ENCODE data around the gene LRRC45. TPM values are rescaled to one million over a fixed set of nuclear protein-coding genes. Genes with fewer than 3 reads are reported as not detected.

Gene LRRC45
- total and polyA plus RNA-seq, 2 experiments from 2014 or later, result 16.1 to 40.7 TPM

DNA sequence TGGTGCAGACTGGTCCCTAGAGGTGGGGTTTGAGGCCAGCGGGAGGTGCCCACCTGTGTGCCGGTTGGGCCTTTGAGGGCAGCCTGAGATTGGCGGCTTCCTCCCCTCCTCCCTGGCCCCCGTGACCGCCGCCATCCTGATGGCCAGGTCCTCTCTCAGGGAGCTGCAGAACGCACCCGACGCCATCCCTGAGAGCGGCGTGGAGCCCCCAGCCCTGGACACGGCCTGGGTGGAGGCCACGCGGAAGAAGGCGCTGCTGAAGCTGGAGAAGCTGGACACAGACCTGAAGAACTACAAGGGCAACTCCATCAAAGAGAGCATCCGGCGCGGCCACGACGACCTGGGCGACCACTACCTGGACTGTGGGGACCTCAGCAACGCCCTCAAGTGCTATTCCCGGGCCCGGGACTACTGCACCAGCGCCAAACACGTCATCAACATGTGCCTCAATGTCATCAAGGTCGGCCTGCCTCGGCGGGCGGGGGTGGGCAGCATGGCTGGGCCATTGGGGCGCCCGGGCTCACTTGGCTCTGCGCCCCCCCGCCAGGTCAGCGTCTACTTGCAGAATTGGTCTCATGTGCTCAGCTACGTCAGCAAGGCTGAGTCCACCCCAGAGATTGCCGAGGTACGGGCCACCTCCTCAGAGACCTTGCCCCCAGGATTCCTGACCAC, 31.4 kb downstream of the LRRC45 start:
- H3K36me3 ChIP-seq (ENCODE audit: insufficient read depth), result peaks cover 4% of the 10 kb centered on the region; the same call in 1 of the 2 replicates
- no peaks in the 10 kb centered on the region; the same call in 2 of the 3 replicates for H3K4me1 Mint-ChIP-seq

DNA sequence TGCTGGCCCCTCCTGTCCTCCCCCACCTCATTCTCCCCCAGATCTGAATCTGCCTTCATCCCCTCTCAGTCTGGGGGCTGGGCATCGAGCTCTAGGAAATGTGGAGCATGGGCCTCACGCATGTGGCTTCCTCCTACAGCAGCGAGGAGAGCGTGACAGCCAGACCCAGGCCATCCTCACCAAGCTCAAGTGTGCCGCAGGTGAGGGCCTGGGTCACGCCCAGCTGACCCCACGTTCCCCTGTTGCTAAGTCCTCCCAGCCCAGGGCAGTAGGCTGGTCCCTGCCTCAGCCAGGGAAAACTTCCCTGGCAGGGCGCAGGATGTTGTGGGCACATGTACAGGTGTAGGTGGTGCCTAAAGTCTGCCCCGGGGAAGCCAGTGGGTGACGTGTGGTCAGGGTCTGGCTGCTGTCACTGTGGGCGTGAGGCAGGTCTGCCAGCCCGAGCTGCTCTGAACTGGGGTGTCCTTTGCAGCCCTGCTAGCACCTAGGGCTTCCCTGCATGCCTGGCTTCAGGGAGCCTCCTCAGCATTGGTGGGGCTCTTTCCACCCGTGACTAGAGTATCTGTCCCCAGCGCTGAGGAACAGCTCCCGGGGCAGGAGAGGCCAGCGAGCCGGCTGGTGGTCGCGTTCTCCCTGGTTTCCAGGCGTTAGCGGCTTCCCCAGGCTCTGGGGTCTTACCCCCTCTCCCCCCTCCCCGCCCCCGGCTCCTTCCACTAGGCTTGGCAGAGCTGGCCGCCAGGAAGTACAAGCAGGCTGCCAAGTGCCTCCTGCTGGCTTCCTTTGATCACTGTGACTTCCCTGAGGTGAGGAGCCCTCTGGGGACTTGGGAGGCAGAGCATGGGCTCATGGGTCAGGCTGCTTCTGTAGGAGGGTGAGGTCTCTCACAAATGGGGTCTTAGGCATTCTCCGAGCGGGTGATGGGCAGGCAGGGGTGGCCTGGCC, 32.2 kb downstream of the LRRC45 start:
- Mint-ChIP-seq H3K27ac (no peak overlapping the region), H3K4me3 (no peak overlapping the region)
- H3K36me3 ChIP-seq (ENCODE audit: insufficient read depth), result peaks cover 4% of the 10 kb centered on the region; the same call in 1 of the 2 replicates
- no peak for TF ChIP-seq ZNF331 (CRISPR knock-in tag; IDR thresholded peaks at IDR 0.05; ENCODE audit: low read depth)
- TF ChIP-seq ZNF114 (CRISPR knock-in tag; IDR thresholded peaks at IDR 0.05), result no peak
- TF ChIP-seq JUNB (IDR thresholded peaks at IDR 0.05; ENCODE audit: unreplicated experiment), result no peak
- TF ChIP-seq, protein P1, sequence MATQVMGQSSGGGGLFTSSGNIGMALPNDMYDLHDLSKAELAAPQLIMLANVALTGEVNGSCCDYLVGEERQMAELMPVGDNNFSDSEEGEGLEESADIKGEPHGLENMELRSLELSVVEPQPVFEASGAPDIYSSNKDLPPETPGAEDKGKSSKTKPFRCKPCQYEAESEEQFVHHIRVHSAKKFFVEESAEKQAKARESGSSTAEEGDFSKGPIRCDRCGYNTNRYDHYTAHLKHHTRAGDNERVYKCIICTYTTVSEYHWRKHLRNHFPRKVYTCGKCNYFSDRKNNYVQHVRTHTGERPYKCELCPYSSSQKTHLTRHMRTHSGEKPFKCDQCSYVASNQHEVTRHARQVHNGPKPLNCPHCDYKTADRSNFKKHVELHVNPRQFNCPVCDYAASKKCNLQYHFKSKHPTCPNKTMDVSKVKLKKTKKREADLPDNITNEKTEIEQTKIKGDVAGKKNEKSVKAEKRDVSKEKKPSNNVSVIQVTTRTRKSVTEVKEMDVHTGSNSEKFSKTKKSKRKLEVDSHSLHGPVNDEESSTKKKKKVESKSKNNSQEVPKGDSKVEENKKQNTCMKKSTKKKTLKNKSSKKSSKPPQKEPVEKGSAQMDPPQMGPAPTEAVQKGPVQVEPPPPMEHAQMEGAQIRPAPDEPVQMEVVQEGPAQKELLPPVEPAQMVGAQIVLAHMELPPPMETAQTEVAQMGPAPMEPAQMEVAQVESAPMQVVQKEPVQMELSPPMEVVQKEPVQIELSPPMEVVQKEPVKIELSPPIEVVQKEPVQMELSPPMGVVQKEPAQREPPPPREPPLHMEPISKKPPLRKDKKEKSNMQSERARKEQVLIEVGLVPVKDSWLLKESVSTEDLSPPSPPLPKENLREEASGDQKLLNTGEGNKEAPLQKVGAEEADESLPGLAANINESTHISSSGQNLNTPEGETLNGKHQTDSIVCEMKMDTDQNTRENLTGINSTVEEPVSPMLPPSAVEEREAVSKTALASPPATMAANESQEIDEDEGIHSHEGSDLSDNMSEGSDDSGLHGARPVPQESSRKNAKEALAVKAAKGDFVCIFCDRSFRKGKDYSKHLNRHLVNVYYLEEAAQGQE (IDR thresholded peaks at IDR 0.05; ENCODE audit: unreplicated experiment), result no peak

More for the DNA sequence above, 31.4 kb downstream of the LRRC45 start:
- no peak overlapping the region for H3K4me2 ChIP-seq
- no peak overlapping the region for H3K4me3 ChIP-seq
- Mint-ChIP-seq H3K27me3 (ENCODE audit: insufficient read depth, low read depth, poor library complexity) (peaks cover 15% of the 10 kb centered on the region), H3K4me3 (no peak overlapping the region), H3K27ac (no peak overlapping the region), H3K36me3 (ENCODE audit: low read depth) (peaks cover 21% of the 10 kb centered on the region), H3K9me3 (no peaks in the 10 kb centered on the region)
- no peak overlapping the region for H3K27ac ChIP-seq (ENCODE audit: low read depth)
- no peaks in the 10 kb centered on the region for H3K27me3 ChIP-seq (ENCODE audit: insufficient read depth)
- no peak for DNase-seq (ENCODE audit: low spot score)
- peaks cover 8% of the 10 kb centered on the region; the same call in 1 of the 2 replicates for H4K20me1 ChIP-seq (replicated peaks; ENCODE audit: insufficient read depth)
- TF ChIP-seq, protein P2, sequence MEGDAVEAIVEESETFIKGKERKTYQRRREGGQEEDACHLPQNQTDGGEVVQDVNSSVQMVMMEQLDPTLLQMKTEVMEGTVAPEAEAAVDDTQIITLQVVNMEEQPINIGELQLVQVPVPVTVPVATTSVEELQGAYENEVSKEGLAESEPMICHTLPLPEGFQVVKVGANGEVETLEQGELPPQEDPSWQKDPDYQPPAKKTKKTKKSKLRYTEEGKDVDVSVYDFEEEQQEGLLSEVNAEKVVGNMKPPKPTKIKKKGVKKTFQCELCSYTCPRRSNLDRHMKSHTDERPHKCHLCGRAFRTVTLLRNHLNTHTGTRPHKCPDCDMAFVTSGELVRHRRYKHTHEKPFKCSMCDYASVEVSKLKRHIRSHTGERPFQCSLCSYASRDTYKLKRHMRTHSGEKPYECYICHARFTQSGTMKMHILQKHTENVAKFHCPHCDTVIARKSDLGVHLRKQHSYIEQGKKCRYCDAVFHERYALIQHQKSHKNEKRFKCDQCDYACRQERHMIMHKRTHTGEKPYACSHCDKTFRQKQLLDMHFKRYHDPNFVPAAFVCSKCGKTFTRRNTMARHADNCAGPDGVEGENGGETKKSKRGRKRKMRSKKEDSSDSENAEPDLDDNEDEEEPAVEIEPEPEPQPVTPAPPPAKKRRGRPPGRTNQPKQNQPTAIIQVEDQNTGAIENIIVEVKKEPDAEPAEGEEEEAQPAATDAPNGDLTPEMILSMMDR (conservative IDR thresholded peaks at IDR 0.05; ENCODE audit: low read depth in 2 of 2), result no peak
- 0 out of 2 replicates have a peak, but pooled peaks have one; percentile 24 for TF ChIP-seq CREB1 (CRISPR knock-in tag; IDR thresholded peaks at IDR 0.05; ENCODE audit: low read depth)
- 0 out of 2 replicates have a peak, but pooled peaks cover 6% of the 10 kb centered on the region for H3F3A ChIP-seq (replicated peaks; ENCODE audit: low read depth)
- H3K9me2 ChIP-seq (ENCODE audit: insufficient read depth), result no peaks in the 10 kb centered on the region
- H3K4me1 ChIP-seq (ENCODE audit: insufficient read depth), result no peaks in the 10 kb centered on the region
- no peak overlapping the region for H2AFZ ChIP-seq
- H3K79me2 ChIP-seq (replicated peaks; ENCODE audit: insufficient read depth), result peaks cover 9% of the 10 kb centered on the region; the same call in 1 of the 2 replicates
- no peak for ATAC-seq

More for the DNA sequence above, 32.2 kb downstream of the LRRC45 start:
- Mint-ChIP-seq H3K36me3 (ENCODE audit: low read depth) (peaks cover 22% of the 10 kb centered on the region), H3K9me3 (no peaks in the 10 kb centered on the region), H3K4me1 (no peaks in the 10 kb centered on the region; the same call in 2 of the 3 replicates), H3K27me3 (ENCODE audit: insufficient read depth, low read depth, poor library complexity) (peaks cover 16% of the 10 kb centered on the region)
- H3K4me1 ChIP-seq (ENCODE audit: insufficient read depth), result no peaks in the 10 kb centered on the region
- no peaks in the 10 kb centered on the region for H3K27me3 ChIP-seq (ENCODE audit: insufficient read depth)
- no peak for DNase-seq (ENCODE audit: low spot score)
- ATAC-seq, result no peak
- peaks cover 8% of the 10 kb centered on the region; the same call in 1 of the 2 replicates for H4K20me1 ChIP-seq (replicated peaks; ENCODE audit: insufficient read depth)
- no peak overlapping the region for H3K4me3 ChIP-seq
- no peaks in the 10 kb centered on the region for H3K9me2 ChIP-seq (ENCODE audit: insufficient read depth)
- peaks cover 9% of the 10 kb centered on the region; the same call in 1 of the 2 replicates for H3K79me2 ChIP-seq (replicated peaks; ENCODE audit: insufficient read depth)
- H3F3A ChIP-seq (replicated peaks; ENCODE audit: low read depth), result peaks cover 9% of the 10 kb centered on the region; the same call in 1 of the 2 replicates
- no peak overlapping the region for H3K4me2 ChIP-seq
- no peak overlapping the region for H3K27ac ChIP-seq (ENCODE audit: low read depth)
- H2AFZ ChIP-seq, result no peak overlapping the region
